ENCODE measurements around the gene AASDHPPT. TPM values are rescaled to one million over a fixed set of nuclear protein-coding genes. Genes with fewer than 3 reads are reported as not detected.
"Not testable (repeated sequence)": the region's sequence is repeated elsewhere in the genome, so short reads cannot be mapped to it uniquely, and the experiment has no call there.

Gene AASDHPPT
- total RNA-seq = 10 to 100 TPM; 28.4 to 34.4 TPM

DNA sequence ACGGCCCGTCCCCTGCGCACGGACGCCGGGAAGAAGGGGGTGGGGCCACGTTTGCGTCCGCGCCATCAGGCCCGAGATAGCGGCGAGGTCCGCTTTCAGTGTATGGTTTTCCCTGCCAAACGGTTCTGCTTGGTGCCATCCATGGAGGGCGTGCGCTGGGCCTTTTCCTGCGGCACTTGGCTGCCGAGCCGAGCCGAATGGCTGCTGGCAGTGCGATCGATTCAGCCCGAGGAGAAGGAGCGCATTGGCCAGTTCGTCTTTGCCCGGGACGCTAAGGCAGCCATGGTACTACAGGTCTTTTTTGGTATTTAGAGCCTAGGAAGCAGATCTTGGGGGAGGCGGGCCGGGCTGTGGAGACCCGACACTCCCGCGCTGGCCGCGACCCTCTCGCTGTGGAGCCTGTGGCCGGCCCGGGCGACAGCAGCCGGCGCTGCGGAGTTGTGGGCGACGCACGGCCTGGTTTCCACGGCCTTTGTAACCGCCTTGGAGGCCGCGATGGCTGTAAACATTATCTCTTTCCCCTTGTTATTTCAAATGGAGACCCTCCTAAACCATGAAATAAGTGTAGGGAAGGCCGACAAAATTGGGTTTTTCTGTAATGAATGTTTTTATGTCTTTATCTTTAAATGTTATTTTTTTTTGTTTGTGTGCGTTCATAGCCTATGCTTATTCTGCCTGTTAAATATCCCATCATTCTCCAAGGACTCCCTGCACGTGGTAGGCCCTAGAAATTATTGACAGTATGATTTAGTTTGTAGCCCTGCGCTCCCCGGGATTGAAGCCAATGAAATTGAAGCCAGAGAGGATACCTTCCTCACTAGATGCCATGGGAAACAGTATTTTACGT lies at the start of gene AASDHPPT:
Gene AASDHPPT (plus strand): TSS at position 54 of the 847 bp plus-strand sequence. CDS start 49 bp downstream, at position 103.
- H3K27me3 Mint-ChIP-seq (ENCODE audit: low read depth) = no peaks in the 10 kb centered on the region
- peak within 1 kb of the TSS; percentile 99 for H3K27ac Mint-ChIP-seq
- H3K9me3 Mint-ChIP-seq = no peaks in the 10 kb centered on the region
- peak; percentile 16 to 30 for ATAC-seq (replicated peaks in 1 of 2)
- H3K36me3 Mint-ChIP-seq (ENCODE audit: insufficient read depth in 2 of 2) = peaks cover 6 to 19% of the 10 kb centered on the region in 2 donors
- peak in 1 of 2 donors; percentile 49 for DNase-seq
- peak within 1 kb of the TSS; percentile 93 to 99 for H3K4me3 Mint-ChIP-seq
- peaks cover 62% of the 10 kb centered on the region for H3K4me1 Mint-ChIP-seq (ENCODE audit: low read depth)

DNA sequence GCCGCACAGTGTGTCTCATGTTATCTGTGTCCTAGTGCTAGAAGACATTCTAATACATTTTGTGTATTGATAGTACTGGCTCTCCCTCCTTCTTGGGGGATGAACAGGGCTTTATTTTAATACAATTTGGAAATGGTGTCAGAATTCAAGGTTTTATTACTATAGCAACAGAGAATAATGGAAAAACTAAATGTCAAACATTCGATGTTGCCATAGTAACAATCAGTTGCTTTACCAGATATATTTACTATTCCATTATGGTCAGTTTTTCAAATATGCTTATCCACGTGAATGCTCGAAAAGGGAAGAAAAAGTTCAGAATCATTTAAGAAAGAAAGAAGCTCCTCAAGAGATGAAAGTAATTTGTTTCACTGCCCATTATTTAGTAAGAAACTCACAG lies 46.9 kb upstream of the AASDHPPT start:
- ATAC-seq (replicated peaks in 1 of 2) (no peak), DNase-seq (no peak)
- no peak overlapping the region for H3K4me3 Mint-ChIP-seq
- H3K9me3 Mint-ChIP-seq = peaks cover 3 to 4% of the 10 kb centered on the region in 2 donors
- H3K36me3 Mint-ChIP-seq (ENCODE audit: insufficient read depth in 2 of 2) = peaks cover 3 to 11% of the 10 kb centered on the region in 2 donors
- peaks cover 8% of the 10 kb centered on the region for H3K4me1 Mint-ChIP-seq (ENCODE audit: low read depth)
- peaks cover 43% of the 10 kb centered on the region for H3K27me3 Mint-ChIP-seq (ENCODE audit: low read depth)
- H3K27ac Mint-ChIP-seq = no peak overlapping the region

GRCh38 chr11:106031202-106031810 lies 46.2 kb upstream of the AASDHPPT start:
- Mint-ChIP-seq H3K27ac (peak overlapping the region; percentile 64), H3K9me3 (peaks cover 3 to 4% of the 10 kb centered on the region in 2 donors), H3K4me1 (ENCODE audit: low read depth) (peaks cover 8% of the 10 kb centered on the region), H3K36me3 (ENCODE audit: insufficient read depth in 2 of 2) (peaks cover 3 to 8% of the 10 kb centered on the region in 2 donors), H3K4me3 (peak overlapping the region; percentile 28 to 31), H3K27me3 (ENCODE audit: low read depth) (peaks cover 43% of the 10 kb centered on the region)
- ATAC-seq (replicated peaks in 1 of 2) = peak; percentile 84 to 89
- no peak for DNase-seq

GRCh38 chr11:106031936-106032335 lies 45.5 kb upstream of the AASDHPPT start:
- Mint-ChIP-seq H3K27ac (no peak overlapping the region), H3K27me3 (ENCODE audit: low read depth) (peaks cover 43% of the 10 kb centered on the region), H3K36me3 (ENCODE audit: insufficient read depth in 2 of 2) (peaks cover 3 to 8% of the 10 kb centered on the region in 2 donors), H3K4me3 (no peak overlapping the region), H3K9me3 (peaks cover 3 to 4% of the 10 kb centered on the region in 2 donors), H3K4me1 (ENCODE audit: low read depth) (peaks cover 8% of the 10 kb centered on the region)
- DNase-seq = no peak
- ATAC-seq (replicated peaks in 1 of 2) = no peak

DNA sequence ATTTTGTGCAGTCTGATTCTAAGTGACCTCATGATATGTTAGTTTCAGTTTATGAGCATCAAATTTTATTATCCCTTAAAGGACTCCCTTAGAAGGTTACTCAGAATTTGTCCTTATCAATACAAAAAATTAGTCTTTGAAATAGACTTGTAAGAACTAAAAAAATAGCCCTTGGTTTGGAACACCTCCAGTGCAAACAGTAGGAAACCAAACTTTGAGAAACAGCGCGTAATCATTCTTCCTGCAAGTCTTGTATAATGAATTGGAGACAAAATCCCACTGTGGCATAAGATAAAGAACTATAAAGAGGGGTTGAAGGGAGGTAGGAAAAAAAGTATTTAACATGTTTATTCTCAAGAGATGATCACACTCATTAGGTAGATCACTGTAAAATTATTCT lies 44.6 kb upstream of the AASDHPPT start:
- Mint-ChIP-seq H3K4me1 (ENCODE audit: low read depth) (peaks cover 8% of the 10 kb centered on the region), H3K27ac (peak overlapping the region; percentile 76), H3K27me3 (ENCODE audit: low read depth) (peaks cover 43% of the 10 kb centered on the region), H3K9me3 (peaks cover 0 to 2% of the 10 kb centered on the region in 2 donors), H3K4me3 (no peak overlapping the region), H3K36me3 (ENCODE audit: insufficient read depth in 2 of 2) (peaks cover 1 to 4% of the 10 kb centered on the region in 2 donors)
- DNase-seq = no peak
- no peak for ATAC-seq (replicated peaks in 1 of 2)

DNA sequence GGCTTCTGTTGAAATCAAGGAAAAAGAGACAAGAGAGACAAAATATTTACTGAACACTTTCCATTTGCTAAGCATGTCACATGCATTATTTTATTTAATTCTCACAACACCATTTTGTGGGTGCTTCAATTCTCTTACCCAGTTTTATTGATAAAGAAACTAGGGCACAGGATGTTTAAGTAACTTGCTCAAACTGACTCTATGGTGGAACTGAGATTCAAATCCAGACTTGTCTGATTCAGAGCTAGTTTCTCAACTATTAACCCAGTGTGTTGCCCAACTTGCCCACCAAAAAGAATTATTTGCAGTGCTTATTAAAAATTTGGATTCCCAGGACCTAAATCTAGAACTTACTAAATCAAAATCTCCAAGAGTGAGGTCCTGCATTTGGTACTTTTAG lies 33.9 kb upstream of the AASDHPPT start:
- H3K9me3 Mint-ChIP-seq = no peaks in the 10 kb centered on the region
- H3K4me3 Mint-ChIP-seq = no peak overlapping the region
- no peaks in the 10 kb centered on the region for H3K36me3 Mint-ChIP-seq (ENCODE audit: insufficient read depth in 2 of 2)
- H3K27me3 Mint-ChIP-seq (ENCODE audit: low read depth) = peaks cover 8% of the 10 kb centered on the region
- ATAC-seq (replicated peaks in 1 of 2) (peak in 1 of 2 donors; percentile 47), DNase-seq (no peak)
- no peaks in the 10 kb centered on the region for H3K4me1 Mint-ChIP-seq (ENCODE audit: low read depth)
- H3K27ac Mint-ChIP-seq = no peak overlapping the region

- H3K4me1 Mint-ChIP-seq (ENCODE audit: low read depth) = no peaks in the 10 kb centered on the region
- H3K9me3 Mint-ChIP-seq = no peaks in the 10 kb centered on the region
- no peak overlapping the region for H3K27ac Mint-ChIP-seq
- no peaks in the 10 kb centered on the region for H3K36me3 Mint-ChIP-seq (ENCODE audit: insufficient read depth in 2 of 2)
- DNase-seq (no peak), ATAC-seq (replicated peaks in 1 of 2) (no peak)
- no peaks in the 10 kb centered on the region for H3K27me3 Mint-ChIP-seq (ENCODE audit: low read depth)
- H3K4me3 Mint-ChIP-seq = no peak overlapping the region
These were observed 29.8 kb upstream of the AASDHPPT start for GRCh38 chr11:106047631-106048030.

GRCh38 chr11:106049727-106050476 lies 27.6 kb upstream of the AASDHPPT start:
- Mint-ChIP-seq H3K4me1 (ENCODE audit: low read depth) (no peaks in the 10 kb centered on the region), H3K27me3 (ENCODE audit: low read depth) (no peaks in the 10 kb centered on the region), H3K36me3 (ENCODE audit: insufficient read depth in 2 of 2) (no peaks in the 10 kb centered on the region), H3K4me3 (no peak overlapping the region), H3K9me3 (no peaks in the 10 kb centered on the region), H3K27ac (no peak overlapping the region)
- no peak for ATAC-seq (replicated peaks in 1 of 2)
- DNase-seq = no peak

GRCh38 chr11:106051103-106051502 lies 26.4 kb upstream of the AASDHPPT start:
- Mint-ChIP-seq H3K27ac (no peak overlapping the region), H3K27me3 (ENCODE audit: low read depth) (no peaks in the 10 kb centered on the region), H3K4me1 (ENCODE audit: low read depth) (no peaks in the 10 kb centered on the region), H3K9me3 (no peaks in the 10 kb centered on the region), H3K36me3 (ENCODE audit: insufficient read depth in 2 of 2) (no peaks in the 10 kb centered on the region), H3K4me3 (no peak overlapping the region)
- DNase-seq = no peak
- no peak for ATAC-seq (replicated peaks in 1 of 2)

GRCh38 chr11:106058377-106058776 lies 19.1 kb upstream of the AASDHPPT start:
- peaks cover 23% of the 10 kb centered on the region for H3K4me1 Mint-ChIP-seq (ENCODE audit: low read depth)
- not testable (repeated sequence) for ATAC-seq (replicated peaks in 1 of 2); H3K27me3 Mint-ChIP-seq (ENCODE audit: low read depth); DNase-seq; H3K9me3 Mint-ChIP-seq; H3K27ac Mint-ChIP-seq; H3K4me3 Mint-ChIP-seq; H3K36me3 Mint-ChIP-seq (ENCODE audit: insufficient read depth in 2 of 2)

DNA sequence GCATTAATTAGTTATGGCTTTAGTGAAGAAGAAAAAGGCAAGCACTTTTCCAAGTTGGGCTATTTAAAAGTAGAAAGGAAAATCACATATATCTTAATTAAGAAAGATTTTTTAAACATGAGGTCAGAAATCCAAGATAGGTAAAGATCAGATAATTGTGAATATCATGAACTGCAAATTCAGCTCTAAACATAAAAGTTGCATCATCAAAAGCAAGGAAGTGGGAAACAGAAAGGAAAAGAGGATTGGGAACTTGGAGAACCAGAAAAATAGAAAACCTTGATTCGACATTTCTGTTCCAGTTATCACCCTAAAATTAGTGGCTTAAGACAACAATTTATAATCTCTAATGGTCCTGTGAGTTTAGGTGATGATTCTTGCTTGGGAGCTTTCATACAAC lies 17.8 kb upstream of the AASDHPPT start:
- Mint-ChIP-seq H3K4me3 (no peak overlapping the region), H3K27me3 (ENCODE audit: low read depth) (no peaks in the 10 kb centered on the region), H3K27ac (no peak overlapping the region), H3K9me3 (no peaks in the 10 kb centered on the region), H3K36me3 (ENCODE audit: insufficient read depth in 2 of 2) (peaks cover 2 to 6% of the 10 kb centered on the region in 2 donors), H3K4me1 (ENCODE audit: low read depth) (peaks cover 23% of the 10 kb centered on the region)
- no peak for DNase-seq
- ATAC-seq (replicated peaks in 1 of 2) = no peak

DNA sequence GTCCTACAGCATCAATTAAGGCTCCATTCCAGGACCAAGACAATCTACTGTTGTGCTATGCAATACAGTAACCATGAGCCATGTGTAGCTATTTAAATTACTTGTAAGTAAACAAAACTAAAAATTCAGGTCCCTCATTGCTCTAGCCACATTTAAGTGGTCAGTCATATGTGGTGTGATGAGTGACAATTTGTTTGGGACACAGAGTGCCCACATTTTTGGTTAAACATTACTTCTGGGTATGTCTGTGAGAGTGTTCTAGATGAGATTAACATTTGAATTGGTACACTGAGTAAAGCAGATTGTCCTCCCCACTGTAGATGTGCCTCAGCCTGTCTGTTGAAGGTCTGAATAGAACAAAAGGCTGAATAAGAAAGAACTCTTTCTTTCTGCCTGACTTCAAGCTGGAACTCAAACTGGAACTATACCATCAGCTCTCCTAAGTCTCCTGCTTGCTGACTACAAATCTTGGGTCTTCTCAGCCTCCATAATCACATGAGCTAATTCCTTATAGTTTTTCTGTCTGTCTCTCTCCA lies 16.1 kb upstream of the AASDHPPT start:
- Mint-ChIP-seq H3K27ac (no peak overlapping the region), H3K27me3 (ENCODE audit: low read depth) (no peaks in the 10 kb centered on the region), H3K36me3 (ENCODE audit: insufficient read depth in 2 of 2) (peaks cover 2 to 6% of the 10 kb centered on the region in 2 donors), H3K4me1 (ENCODE audit: low read depth) (peaks cover 23% of the 10 kb centered on the region), H3K4me3 (no peak overlapping the region), H3K9me3 (no peaks in the 10 kb centered on the region)
- no peak for DNase-seq
- ATAC-seq (replicated peaks in 1 of 2) = no peak
